Measurements from ENCODE around the gene PLAGL2.

- TF ChIP-seq CTCF (IDR thresholded peaks at IDR 0.05; ENCODE audit: low read depth, low read length, poor library complexity, severe bottlenecking) (no peak), EZH2phosphoT487 (IDR thresholded peaks at IDR 0.05; ENCODE audit: borderline replicate concordance, low read length) (no peak)
Measured at GRCh38 chr20:32248043-32248442, 40.5 kb upstream of the PLAGL2 start.

Data from DOHH2 (cell line).